HG03469 (cell line): Measurements from ENCODE around the gene VAT1.

Experiments
- ATAC-seq: cut with Tn5 transposase; IDR thresholded peaks from one replicate; pipeline ENCODE4 v1.9.1; 2021; ENCODE audit warnings: mild to moderate bottlenecking, moderate library complexity, moderate number of reproducible peaks; ENCODE audit not compliant: unreplicated experiment

The VAT1 gene

DNA sequence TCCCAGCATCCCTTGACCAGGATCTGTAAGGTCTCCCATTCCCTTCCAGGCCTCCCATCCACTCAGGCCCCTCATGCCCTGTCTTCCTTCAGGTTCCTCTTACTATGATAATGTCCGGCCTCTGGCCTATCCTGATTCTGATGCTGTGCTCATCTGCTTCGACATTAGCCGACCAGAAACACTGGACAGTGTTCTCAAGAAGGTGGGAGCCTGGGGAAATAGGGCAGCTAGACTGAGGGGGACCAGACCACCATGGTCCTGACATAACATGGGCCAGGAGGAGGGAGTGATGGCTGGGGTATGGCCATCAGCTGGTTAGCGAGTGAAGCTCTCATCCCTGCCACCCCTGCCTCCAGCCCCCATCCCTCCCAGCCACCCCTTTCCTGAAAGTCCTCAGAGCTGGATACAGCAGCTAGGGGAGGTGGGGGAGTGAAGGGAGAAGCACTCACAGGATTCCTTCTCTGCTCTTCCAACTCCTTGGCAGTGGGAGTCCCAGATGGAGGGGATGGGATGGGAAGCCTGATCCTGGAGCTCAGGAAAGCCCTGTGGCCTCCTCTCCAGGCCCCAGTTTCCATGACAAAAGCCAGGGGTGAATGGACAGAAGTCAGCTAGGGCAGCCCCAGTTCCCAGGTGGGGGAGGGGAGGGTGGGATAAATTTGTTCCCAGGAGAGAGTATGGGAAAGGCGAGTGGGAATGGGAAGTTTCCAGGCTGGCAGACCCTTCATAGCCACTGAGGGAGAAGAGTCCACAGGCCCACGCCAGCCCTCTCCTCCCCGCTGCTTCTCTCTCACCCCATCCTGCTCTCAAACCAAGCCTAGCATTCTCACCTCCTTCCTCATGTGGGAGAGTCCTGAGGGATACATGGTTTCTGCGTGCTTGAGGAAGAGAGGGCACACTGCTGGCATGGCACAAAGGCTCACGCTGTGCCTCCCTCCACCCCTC is 5.2 kb upstream of the VAT1 start:
- no peak for ATAC-seq

DNA sequence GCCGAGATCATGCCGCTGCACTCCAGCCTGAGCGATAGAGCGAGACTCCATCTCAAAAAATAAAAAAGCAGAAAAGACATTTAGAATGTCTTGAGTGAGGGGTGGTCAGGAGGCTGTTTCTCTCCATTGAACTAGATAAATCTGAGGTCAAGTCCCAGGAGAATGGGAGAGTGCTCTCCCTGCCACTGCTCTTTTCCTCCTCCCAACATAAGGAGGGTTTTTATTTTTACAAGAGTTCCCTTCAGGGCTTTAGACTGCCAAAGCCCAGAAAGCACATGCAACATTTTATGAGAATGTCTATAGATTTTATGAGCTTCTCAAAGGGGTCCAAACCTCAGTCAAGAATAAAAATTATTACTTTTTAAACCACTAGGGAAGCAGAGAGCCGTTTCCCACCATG is 4.4 kb upstream of the VAT1 start:
- no peak for ATAC-seq

DNA sequence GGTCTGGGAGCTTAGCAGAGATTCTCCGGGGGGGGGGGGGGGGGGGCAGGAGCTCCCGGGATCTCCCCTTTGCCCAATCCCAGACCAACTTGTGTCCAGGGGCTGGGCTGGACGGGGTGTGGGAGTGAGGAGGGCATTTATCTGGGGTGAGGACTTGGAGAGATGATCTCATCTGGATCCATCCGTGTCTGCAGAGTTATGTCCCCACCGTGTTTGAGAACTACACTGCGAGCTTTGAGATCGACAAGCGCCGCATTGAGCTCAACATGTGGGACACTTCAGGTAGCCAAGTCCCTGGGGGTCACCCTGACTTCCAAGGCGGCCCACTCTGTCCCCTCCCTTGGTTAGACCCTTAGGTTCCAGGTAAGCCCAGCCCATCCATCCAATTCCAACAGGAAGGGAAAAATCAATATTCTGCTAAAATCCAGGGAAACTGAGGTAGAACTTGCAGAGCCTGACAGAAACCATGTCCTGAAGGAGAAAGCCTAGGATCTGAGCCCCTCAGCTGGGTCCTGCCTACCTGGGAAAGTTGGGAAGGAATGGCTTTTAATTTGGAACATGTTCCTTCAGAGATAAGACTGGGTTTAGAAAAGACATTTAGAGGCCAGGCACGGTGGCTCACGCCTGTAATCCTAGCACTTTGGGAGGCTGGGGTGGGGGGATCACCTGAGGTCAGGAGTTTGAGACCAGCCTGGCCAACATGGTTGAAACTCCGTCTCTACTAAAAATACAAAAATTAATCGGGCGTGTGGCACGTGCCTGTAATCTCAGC is 3.8 kb upstream of the VAT1 start:
- ATAC-seq = no peak

DNA sequence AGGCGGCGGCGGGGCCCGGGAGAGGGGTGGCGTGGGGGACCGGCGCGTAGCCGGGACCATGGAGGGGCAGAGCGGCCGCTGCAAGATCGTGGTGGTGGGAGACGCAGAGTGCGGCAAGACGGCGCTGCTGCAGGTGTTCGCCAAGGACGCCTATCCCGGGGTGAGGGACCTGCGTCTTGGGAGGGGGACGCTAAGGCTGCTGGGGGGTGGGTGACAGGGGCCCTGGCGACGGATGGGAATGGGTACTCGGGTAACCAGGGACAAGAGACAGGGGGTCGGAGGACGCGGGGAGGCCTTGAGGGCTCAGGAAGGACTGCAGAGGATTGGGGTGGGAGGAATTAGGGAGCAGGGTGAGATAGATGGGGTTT is 3.1 kb upstream of the VAT1 start:
- ATAC-seq = no peak

DNA sequence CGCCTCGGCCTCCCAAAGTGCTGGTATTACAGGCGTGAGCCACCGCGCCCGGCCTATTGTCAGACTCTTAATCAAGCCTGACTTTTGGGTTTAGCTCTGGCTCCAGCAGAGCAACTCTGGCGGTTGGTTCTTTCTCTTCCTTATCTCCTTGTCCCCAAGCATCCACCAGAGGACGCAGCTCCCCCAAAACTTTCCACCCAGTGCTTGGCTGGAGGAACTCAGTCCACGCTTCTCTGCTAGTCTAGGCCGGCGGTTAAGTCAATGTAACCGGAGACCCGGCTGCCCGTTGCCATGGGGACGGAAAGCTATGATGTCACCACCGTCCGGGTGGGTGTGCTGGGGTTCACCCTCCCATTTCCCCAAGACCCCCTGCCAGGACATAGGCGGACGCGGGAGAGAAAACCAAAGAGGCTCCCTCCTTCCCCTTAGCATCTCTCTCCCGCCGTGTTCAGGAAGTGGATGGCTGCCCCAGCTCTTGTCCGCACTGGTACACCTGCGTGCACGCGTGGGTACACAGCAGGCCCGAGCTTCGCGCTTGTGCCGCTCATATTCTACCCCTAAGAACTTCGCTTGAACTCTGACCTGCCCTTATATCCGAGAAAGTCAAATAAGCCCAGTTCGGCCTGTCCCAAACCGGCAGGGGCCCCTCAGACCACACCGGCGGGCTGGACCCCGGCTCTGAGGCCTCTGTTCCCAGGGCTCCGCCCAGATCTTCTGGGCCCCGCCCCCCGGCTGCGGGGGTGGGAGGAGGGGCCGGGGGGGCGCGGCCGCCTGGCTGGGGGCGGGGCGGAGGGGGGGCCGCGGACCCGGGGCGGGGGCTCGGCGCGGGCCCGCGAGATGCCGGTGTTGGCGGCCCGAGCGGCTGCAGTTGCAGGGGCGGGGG is 2.5 kb upstream of the VAT1 start, which contains the start of gene RND2:
Gene RND2 (plus strand): TSS at position 825 of the 883 bp plus-strand sequence. CDS start 117 bp downstream, outside the sequence.
- ATAC-seq = no peak

DNA sequence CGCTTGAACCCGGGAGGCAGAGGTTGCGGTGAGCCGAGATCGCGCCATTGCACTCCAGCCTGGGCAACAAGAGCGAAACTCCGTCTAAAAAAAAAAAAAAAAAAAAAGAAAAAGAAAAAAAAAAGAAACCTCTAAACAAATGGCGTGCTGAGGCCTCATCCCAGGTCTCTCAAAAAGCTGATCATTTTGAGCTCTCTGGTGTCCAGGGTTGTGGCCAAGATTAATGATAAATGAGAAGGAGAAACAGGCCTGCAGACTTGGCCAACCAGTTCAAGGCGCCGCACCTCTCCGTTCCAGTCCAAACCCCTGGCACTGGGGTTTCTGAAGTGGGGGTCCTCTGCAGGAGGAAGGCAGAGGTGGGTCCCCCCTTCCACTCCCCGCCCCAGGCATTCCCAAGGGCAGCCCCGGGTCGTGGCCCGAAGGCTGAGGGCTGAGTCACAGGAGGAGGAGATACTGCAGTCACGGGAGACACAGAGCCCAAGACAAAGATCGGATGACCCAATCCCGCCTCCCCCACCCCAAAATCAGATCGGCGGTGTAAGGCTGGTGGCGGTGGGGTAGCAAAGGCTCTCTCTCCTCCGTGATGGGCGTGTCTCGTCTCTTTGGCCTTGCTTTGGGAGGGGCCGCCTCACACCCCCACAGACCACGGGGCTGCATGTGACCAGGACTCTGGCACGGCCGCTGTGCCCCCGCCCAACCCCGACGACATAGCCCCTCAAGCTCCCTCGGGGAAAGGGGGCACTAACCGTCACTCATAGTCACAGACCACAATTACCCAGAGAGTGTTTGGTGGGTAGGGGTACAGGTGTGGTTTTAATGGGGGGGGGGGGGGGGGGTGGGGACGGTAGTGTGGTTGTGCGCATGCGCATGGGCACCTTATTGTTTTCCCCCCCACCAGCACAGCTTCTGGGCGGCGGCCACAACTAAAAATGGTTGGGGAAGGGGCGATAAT is 1.1 kb downstream of the VAT1 start:
- ATAC-seq = no peak

DNA sequence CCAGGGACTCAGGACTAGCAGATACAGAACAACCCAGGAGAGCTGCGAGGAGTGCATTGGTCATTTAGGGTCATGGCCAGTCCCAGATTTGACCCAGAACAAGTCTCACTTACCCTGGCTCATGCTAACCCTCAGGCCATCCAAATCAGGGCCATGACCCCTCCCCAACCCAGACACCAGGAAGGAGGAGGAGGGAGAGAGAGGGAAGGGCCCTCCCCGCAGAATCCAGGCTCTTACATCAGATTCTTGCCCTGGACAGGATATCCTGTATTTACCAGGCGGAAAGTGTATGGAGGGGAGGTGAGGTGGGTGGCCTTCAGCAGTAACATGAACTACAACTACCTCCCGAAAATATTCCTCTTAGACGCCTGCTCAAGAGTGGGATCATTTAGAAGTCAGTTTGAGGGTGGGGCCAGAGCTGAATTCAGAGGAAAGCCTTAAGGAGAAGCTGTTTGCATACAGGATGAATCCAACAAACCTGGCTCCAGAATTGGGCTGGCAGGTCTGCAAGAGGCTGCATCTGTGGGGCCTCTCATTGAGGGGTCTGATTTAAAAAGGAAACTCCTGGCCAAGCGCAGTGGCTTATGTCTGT is 2.1 kb downstream of the VAT1 start:
- no peak for ATAC-seq

DNA sequence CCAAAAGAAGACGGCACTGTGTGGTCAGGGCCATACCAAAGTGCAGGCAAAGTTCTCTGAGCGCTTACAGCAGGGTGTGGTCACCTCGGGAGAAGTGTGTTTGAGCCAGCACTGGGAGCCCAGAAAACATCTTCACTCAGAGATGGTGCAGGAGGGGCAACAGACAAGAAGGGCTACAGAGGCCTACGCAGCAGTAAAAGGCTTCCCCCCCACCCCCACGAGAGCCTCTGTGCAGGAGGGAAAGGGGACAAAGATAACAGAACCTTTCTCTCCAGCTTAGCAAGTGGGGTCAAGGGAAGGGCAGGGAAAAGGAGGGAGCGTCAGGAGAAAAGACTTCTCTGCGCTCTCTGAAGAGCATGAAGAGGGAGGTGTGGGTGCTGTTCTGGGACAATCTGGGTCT is 2.8 kb downstream of the VAT1 start:
- no peak for ATAC-seq

DNA sequence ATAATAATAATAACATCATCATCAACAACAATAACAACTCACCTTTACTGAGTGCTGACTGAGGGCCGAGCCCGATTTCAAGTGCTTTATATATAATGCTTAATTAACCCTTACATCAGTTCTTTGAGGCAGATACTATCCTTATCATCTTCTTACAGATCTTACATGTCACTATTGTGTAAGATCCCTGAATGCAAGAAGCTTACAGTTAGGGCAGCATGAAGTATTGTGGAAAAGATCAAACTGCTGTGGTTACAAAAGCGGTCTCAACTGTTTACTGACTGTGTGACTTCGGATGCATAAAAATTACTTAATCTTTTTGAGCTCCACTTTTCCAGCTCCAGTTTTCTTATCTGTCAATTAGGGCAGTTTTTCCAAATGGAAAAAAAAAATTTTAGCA is 3.3 kb downstream of the VAT1 start:
- ATAC-seq = no peak

DNA sequence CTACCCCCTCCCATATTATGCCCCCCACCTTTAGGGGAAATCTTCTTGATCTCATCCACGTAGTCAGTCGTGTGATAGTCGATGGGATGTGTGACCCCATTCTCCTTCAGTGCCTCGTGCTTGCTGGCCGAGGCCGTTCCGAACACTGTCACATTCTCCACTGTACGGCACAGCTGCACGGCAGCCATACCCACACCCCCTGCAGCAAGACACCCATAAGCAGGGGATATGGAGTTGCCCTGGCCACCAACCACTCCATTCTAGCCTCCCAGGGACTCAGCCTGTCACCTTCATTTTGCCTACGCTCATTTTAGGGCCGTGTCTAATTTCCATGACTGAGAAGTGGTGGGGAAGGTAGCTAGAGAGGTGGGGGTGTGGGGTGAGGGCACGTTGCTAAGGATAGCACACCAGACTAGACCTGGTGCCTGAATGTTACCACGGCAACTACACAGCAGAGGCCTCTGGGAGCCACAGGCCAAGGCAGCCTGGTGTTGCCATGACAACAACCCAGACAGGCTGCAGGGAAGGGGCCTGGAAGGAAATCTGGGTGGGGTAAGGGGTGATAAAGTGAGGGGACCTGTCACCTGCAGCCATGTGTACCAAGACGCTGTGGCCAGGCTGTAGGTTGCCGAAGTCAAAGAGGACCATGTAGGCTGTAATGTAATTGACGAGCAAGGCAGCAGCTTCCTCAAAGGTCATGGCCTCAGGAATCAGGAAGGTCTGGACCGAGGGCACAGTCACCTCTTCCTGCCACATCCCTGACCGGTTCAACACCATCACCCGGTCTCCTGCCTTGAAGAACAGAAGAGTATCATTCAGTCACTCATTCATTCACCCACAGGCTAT is 4.0 kb downstream of the VAT1 start:
- no peak for ATAC-seq

DNA sequence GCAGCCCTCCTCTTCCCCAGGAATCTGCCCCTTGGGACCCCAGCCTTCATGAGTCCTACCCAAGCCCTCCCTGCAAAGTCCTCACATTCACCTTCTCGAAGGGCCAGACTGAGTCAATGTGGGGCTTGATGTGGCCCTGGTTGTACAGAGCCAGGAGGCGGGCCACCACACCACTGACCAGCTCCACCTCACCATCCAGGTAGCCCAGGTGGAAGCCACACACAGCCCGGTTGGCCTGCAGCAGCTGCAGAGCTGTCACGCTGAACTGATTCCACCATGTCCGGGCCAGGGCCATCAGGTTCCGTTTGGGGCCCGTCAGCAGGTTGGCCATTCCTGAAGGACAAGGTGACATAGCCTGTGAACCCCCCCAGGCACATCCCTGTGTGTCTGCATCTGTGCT is 6.0 kb downstream of the VAT1 start:
- ATAC-seq = no peak

DNA sequence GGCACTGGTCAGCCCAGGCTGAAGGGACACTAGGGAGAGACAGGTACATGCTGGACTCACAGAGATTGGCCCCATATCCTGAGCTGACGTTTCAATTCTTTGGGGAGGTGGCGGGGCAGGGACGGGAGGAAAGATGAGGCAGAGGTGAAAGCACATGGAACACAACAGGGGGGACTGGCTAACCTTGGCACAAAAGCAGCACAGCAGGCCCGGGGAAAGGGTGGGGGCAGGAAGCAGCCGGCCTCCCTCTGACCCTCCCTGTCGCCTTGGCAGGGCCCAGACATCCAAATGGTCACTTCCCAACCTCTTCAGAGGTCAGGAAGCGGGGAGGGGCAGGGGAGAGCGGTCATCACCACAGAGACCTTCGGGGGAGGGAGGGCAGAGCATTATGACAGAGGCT is 6.6 kb downstream of the VAT1 start:
- no peak for ATAC-seq

DNA sequence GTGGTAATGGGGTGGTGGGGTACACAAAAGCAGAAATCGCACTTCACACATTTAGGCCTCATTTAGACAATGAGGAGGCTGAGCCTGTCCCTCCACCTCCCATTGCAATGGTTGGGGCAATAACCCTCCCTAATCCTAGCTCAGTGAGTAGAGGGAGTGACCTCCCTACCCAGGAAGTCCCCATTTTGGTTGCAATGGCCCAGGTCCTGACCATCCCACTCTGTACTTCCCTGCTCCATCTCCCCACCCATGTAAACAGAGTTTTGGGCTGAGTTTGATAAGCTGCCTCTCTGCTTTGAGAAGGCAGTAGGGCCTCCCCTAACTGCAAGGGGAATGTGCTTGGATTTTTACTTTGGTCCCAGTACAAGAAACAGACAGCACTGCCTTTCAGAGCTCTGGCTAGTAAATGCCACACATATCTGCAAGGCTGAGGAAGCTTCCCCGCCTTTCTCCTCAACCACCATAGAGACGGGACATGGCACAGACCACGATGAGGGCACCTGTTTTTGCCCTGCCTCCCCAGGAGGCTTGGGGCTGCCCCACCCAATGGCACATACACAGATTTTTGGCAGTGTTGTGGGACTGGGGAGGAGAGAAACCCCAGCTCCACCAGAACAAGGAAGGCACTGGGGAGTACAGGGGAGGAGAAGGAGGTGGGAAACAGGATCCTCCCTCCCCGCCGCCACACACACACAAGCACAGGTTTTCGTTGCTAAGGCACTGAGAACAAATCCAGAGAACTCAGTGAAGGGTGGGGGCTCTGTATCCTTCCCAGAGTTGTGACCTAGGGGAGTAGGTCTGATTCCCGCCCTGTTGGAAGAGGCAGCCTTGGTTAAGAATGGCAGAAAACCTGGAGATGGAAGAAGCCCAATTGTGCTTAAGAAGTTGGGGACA is 7.3 kb downstream of the VAT1 start:
- no peak for ATAC-seq

DNA sequence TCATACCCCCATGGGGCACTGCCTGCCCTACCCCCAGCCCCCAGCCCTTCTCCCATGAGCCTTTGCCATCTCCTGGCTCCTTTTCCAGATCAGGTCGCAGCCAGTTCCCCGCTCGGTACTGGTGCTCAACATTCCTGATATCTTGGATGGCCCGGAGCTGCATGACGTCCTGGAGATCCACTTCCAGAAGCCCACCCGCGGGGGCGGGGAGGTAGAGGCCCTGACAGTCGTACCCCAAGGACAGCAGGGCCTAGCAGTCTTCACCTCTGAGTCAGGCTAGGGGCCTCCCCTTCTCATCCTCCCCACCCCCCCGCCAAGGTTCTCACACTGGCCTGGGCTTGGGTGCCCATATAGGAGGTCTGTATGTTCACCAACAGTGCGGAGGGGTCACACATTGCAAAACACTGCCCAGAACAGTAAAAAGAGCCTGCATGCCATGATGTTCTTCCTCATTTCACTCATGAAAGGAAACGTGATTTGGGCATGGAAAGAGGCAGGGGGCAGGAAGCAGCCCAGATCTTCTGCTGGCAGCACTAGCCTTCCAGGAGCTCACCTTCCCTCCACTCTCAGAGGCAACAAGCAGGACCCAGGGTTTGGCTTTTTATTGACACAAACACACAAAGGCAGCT is 8.1 kb downstream of the VAT1 start:
- ATAC-seq = no peak

DNA sequence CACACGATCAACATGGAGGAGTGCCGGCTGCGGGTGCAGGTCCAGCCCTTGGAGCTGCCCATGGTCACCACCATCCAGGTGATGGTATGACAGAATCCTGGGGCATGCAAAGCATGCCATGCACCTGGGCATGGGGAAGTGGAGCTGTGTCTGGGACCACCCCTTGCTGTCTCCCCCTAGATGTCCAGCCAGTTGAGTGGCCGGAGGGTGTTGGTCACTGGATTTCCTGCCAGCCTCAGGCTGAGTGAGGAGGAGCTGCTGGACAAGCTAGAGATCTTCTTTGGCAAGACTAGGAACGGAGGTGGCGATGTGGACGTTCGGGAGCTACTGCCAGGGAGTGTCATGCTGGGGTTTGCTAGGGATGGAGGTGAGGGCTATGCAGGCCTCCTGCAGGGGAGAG is 8.9 kb downstream of the VAT1 start:
- ATAC-seq = no peak

DNA sequence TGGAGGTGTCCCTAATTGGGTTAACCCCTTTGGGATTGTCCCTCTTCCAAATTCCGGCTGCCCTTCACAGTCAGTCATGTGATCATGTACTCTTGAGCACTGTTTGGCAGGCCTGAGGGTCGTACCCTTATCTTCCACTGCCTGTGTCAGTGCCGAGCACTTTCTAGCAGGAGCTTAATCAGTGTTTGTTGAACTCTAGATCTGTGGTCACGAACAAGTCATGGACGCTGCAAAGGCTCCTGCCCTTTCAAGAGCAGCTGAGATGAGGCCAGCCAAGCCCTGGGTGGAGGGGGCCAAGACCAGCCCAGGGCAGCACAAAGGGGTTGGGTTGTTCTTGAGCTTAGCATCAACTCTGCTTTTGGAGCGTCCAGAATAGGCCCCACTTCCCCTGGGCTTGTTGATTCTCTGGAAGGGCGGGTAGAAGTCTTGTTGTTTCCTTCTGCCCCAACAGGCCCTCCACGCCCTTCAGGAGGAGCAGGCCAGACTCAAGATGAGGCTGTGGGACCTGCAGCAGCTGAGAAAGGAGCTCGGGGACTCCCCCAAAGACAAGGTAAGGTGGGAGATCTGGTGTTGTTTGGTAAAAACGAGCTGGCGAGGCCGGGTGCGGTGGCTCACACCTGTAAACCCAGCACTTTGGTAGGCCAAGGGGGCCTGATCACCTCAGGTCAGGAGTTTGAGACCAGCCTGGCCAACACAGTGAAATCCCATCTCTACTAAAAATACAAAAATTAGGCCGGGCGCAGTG is 10.3 kb downstream of the VAT1 start:
- ATAC-seq = no peak
